ENCODE measurements around the gene DUSP9. TPM values are rescaled to one million over a fixed set of nuclear protein-coding genes. Genes with fewer than 3 reads are reported as not detected.

DUSP9 gene
- total RNA-seq, 2 experiments from 2014 or later = not detected

GRCh38 chrX:153625271-153626024 lies 21.6 kb upstream of the DUSP9 start:
- Mint-ChIP-seq H3K27ac (no peak overlapping the region), H3K27me3 (no peaks in the 10 kb centered on the region), H3K9me3 (no peaks in the 10 kb centered on the region), H3K4me3 (no peak overlapping the region), H3K36me3 (ENCODE audit: low read depth) (no peaks in the 10 kb centered on the region), H3K4me1 (no peaks in the 10 kb centered on the region)
- POLR2A ChIA-PET = no interaction called here
- CTCF ChIA-PET = no interaction called here
- DNase-seq = no peak

GRCh38 chrX:153626025-153626633 lies 20.9 kb upstream of the DUSP9 start:
- Mint-ChIP-seq H3K9me3 (no peaks in the 10 kb centered on the region), H3K27ac (no peak overlapping the region), H3K4me3 (no peak overlapping the region), H3K4me1 (no peaks in the 10 kb centered on the region), H3K36me3 (ENCODE audit: low read depth) (no peaks in the 10 kb centered on the region), H3K27me3 (peaks cover 3% of the 10 kb centered on the region)
- ChIA-PET CTCF (no interaction called here), POLR2A (no interaction called here)
- no peak for DNase-seq

- Mint-ChIP-seq H3K4me3 (no peak overlapping the region), H3K27me3 (peaks cover 4% of the 10 kb centered on the region), H3K36me3 (ENCODE audit: low read depth) (no peaks in the 10 kb centered on the region), H3K27ac (no peak overlapping the region), H3K4me1 (no peaks in the 10 kb centered on the region), H3K9me3 (no peaks in the 10 kb centered on the region)
- CTCF ChIA-PET = no interaction called here
- no peak for DNase-seq
- POLR2A ChIA-PET = no interaction called here
Observed at GRCh38 chrX:153626863-153627674, 19.9 kb upstream of the DUSP9 start.

DNA sequence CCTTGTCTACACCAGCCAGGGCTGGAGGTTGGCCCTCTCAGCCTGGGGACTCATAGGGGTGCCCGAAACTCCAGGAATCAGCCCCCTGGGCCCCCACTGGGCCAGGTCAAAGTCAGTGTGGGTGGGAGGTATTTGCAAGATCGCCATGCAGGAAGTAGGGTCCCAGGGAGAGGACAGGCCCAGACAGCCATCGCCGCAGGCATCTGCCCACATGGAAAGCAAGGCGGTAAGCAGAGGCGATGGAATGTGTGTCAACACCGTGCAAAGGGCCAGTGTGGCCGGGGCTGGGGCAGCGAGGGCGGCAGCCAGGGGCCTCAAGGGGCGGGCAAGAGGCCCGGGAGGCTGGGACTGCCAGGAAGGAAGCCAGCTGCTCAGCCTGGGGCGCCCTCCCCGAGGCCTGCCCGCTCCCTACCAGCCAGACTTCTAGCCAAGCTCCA lies 19.3 kb upstream of the DUSP9 start:
- Mint-ChIP-seq H3K27me3 (peaks cover 4% of the 10 kb centered on the region), H3K9me3 (no peaks in the 10 kb centered on the region), H3K36me3 (ENCODE audit: low read depth) (no peaks in the 10 kb centered on the region), H3K4me3 (no peak overlapping the region), H3K4me1 (no peaks in the 10 kb centered on the region), H3K27ac (no peak overlapping the region)
- ChIA-PET POLR2A (no interaction called here), CTCF (no interaction called here)
- DNase-seq = no peak

DNA sequence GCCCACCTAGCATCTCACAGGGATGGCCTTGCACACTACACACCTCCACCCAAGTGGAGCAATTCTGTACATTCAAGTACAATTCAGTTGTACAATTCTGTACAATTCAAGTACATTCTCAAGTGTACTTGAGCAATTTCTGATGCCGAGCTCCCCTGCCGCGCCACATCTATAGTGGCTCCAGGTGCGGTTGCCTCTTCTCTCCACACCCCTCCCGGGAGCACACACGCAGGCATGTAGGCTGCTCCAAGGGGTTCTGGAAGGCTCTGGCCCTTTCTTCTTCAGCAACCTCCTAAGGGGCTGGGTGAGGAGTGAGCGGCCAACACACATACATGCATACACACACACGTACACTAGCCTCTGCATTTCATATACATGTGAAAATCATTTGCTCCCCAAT lies 18.9 kb upstream of the DUSP9 start:
- Mint-ChIP-seq H3K9me3 (no peaks in the 10 kb centered on the region), H3K27ac (no peak overlapping the region), H3K4me3 (no peak overlapping the region), H3K36me3 (ENCODE audit: low read depth) (no peaks in the 10 kb centered on the region), H3K27me3 (peaks cover 4% of the 10 kb centered on the region), H3K4me1 (no peaks in the 10 kb centered on the region)
- DNase-seq = no peak
- ChIA-PET POLR2A (no interaction called here), CTCF (no interaction called here)

GRCh38 chrX:153628665-153629064 lies 18.3 kb upstream of the DUSP9 start:
- Mint-ChIP-seq H3K27me3 (peaks cover 4% of the 10 kb centered on the region), H3K27ac (no peak overlapping the region), H3K4me3 (no peak overlapping the region), H3K36me3 (ENCODE audit: low read depth) (no peaks in the 10 kb centered on the region), H3K4me1 (no peaks in the 10 kb centered on the region), H3K9me3 (no peaks in the 10 kb centered on the region)
- ChIA-PET CTCF (no interaction called here), POLR2A (no interaction called here)
- DNase-seq = no peak

DNA sequence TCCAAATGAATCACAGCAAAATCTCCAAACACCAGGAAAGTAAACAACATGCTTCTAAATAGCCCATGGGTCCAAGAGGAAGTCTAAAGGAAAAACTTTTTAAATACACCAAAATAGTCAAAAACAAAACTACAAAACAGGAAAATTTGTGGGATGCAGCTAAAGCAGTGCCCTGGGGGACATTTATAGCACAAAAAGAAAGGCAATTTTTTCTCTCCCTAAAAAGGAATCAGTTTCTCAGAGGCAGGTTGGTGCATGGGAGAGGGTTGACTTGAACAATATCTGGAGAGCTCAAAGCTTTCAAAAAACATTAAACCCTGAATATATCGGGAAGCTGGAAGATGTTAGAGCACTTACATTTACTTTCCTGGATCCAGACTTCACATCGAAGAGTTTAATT lies 15.7 kb upstream of the DUSP9 start:
- Mint-ChIP-seq H3K27me3 (peaks cover 4% of the 10 kb centered on the region), H3K27ac (no peak overlapping the region), H3K4me3 (no peak overlapping the region), H3K36me3 (ENCODE audit: low read depth) (no peaks in the 10 kb centered on the region), H3K9me3 (no peaks in the 10 kb centered on the region), H3K4me1 (no peaks in the 10 kb centered on the region)
- ChIA-PET POLR2A (no interaction called here), CTCF (interaction anchor here (1.2 to 1.9 kb wide), 2 partner anchors 9 to 21 kb away, joined by 3 to 5 read pairs; no protein-coding TSS in a partner anchor)
- DNase-seq = no peak

DNA sequence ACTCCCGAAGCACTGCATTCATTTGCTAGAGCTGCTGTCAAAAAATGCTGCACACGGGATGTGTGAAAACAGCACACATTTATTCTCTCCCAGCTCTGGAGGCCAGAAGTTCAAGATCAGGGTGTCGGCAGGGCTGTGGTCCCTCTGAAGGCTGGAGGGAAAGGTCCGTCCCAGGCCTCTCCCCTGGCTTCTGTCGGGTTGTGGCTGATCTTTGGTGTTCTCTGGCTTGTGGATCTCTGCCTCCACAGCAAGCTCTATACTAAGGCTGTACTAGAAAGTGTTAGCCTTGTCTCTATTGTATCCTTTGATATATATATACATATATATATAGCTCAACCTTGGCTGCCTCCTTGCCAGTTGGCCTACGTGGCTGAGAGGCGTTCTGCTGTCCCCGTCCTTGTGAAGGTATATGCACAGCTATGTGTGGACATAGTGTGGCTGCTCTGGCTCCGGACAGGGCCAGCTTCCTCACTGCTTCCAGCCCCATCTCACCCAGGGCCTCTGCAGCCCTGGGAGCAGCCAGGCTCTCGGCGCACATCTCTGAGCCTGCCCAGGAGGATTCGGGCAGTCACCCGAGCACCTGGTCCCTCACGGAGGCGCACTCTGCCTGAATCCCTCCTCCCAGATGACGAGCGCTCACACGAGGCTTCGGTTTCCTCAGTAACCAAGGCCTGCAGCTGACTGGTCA lies 15.0 kb upstream of the DUSP9 start:
- POLR2A ChIA-PET = no interaction called here

DNA sequence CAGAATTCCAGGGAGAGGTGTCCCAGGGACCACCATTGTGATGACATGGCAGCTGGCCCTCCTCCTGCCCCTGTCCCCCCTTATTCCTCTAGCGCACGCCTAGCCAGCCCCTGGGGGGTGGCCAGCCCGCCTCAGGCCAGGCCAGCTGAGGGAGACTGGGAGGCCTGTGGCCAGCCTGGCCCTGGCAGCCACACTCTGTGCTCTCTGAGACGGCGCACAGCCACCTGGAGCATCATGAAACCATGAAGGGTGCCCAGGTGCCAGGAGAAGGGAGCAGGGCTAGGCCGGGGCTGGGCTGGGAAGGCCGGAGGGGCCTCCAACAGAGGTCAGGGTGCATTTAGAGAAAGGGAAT lies 14.4 kb upstream of the DUSP9 start:
- POLR2A ChIA-PET = no interaction called here
- Mint-ChIP-seq H3K4me3 (no peak overlapping the region), H3K9me3 (no peaks in the 10 kb centered on the region), H3K36me3 (ENCODE audit: low read depth) (no peaks in the 10 kb centered on the region), H3K27me3 (peaks cover 4% of the 10 kb centered on the region), H3K4me1 (no peaks in the 10 kb centered on the region), H3K27ac (no peak overlapping the region)
- CTCF ChIA-PET = interaction anchor here (0.9 kb wide), 1 partner anchor 14 kb away, joined by 3 read pairs; the partner anchor contains the start of gene DUSP9
- no peak for DNase-seq

More for the DNA sequence above, 15.0 kb upstream of the DUSP9 start:
- Mint-ChIP-seq H3K27ac (no peak overlapping the region), H3K9me3 (no peaks in the 10 kb centered on the region), H3K36me3 (ENCODE audit: low read depth) (no peaks in the 10 kb centered on the region), H3K4me1 (no peaks in the 10 kb centered on the region), H3K4me3 (no peak overlapping the region), H3K27me3 (peaks cover 4% of the 10 kb centered on the region)
- CTCF ChIA-PET = interaction anchor here (0.9 to 1.2 kb wide), 2 partner anchors 9 to 14 kb away, joined by 3 read pairs; partner anchors contain the start of gene DUSP9
- DNase-seq = no peak

DNA sequence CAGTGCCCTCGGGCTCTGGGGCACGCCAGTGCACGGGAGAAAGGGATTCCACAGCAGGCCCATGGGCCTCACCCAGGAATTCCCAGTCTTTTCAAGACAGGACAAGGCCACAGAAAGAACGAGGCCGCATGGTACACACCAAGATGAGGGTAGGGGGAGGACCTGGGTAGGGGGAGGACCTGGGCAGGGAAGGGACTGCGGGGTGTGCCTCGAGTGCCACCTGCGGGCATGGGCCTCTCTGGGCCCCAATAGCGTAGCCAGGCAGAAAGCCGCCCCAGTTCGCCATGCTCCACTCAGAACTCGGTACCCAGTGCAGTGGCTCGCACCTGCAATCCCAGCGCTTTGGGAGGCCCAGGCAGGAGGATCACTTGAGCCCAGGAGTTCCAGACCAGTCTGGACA lies 14.0 kb upstream of the DUSP9 start:
- POLR2A ChIA-PET = no interaction called here
- Mint-ChIP-seq H3K27ac (no peak overlapping the region), H3K9me3 (no peaks in the 10 kb centered on the region), H3K36me3 (ENCODE audit: low read depth) (no peaks in the 10 kb centered on the region), H3K4me3 (no peak overlapping the region), H3K4me1 (no peaks in the 10 kb centered on the region), H3K27me3 (peaks cover 4% of the 10 kb centered on the region)
- no peak for DNase-seq
- CTCF ChIA-PET = no interaction called here

- POLR2A ChIA-PET = no interaction called here
- H3K27ac Mint-ChIP-seq = no peak overlapping the region
- H3K36me3 Mint-ChIP-seq (ENCODE audit: low read depth) = no peaks in the 10 kb centered on the region
- DNase-seq = no peak
- no peaks in the 10 kb centered on the region for H3K9me3 Mint-ChIP-seq
- peaks cover 4% of the 10 kb centered on the region for H3K27me3 Mint-ChIP-seq
- H3K4me3 Mint-ChIP-seq = no peak overlapping the region
- CTCF ChIA-PET = no interaction called here
- no peaks in the 10 kb centered on the region for H3K4me1 Mint-ChIP-seq
Observed at GRCh38 chrX:153633607-153634180, 13.3 kb upstream of the DUSP9 start.

DNA sequence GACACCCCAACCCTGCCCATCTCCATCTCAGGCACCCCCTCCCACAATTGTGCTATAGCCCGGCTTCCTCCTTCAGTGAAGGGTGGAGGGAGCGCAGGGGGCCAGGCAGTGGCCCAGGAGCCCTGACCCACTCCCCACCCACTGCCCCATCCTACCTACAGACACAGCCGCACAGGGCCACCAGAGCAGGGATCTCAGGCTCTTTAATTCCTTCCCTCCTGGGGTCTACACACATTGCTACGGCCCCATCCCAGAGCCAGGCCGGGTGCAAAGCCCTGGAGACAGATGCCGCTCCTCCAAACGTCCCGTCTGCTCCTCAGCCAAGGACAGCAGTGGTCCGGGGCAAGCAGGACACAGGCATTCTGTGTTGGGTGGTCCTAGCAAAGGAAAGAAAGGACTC lies 12.8 kb upstream of the DUSP9 start:
- ChIA-PET POLR2A (no interaction called here), CTCF (no interaction called here)
- Mint-ChIP-seq H3K27ac (no peak overlapping the region), H3K4me3 (no peak overlapping the region), H3K4me1 (no peaks in the 10 kb centered on the region), H3K36me3 (ENCODE audit: low read depth) (no peaks in the 10 kb centered on the region), H3K9me3 (no peaks in the 10 kb centered on the region), H3K27me3 (peaks cover 4% of the 10 kb centered on the region)
- DNase-seq = no peak

DNA sequence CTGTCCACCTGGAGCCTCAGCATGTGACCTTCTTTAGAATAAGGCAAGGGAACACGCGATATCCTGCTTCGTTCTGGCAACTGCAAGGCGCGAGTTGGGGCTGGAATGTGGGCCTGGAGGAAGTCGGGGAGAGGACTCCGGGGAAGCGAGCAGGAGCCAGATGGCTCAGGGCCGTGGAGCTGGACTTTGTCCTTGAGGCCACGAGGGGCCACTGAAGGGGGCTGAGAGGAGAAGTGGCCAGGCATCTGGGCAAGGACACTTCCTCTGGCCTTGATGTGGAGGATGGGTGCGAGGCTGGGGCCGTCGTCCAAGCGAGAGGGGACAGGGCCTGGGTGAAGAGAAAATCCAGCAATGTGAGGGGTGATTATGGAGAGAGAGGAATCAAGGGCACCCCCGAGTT lies 12.2 kb upstream of the DUSP9 start:
- Mint-ChIP-seq H3K27me3 (peaks cover 4% of the 10 kb centered on the region), H3K4me3 (no peak overlapping the region), H3K36me3 (ENCODE audit: low read depth) (no peaks in the 10 kb centered on the region), H3K27ac (no peak overlapping the region), H3K4me1 (no peaks in the 10 kb centered on the region), H3K9me3 (no peaks in the 10 kb centered on the region)
- ChIA-PET CTCF (no interaction called here), POLR2A (no interaction called here)
- DNase-seq = no peak

Data from activated CD4-positive, alpha-beta memory T cell treated with anti-CD3 and anti-CD28 coated beads, Interleukin-2, amount 10 ng/mL, durations not matched to agents 7 days and 5 days (primary cell).